Measurements from ENCODE around the gene SYT10. TPM values are rescaled to one million over a fixed set of nuclear protein-coding genes. Genes with fewer than 3 reads are reported as not detected.

SYT10 gene
- total RNA-seq, 1 experiment from 2014 or later = 0.70 TPM

GRCh38 chr12:33427071-33427470, 12.5 kb downstream of the SYT10 start:
- no peaks in the 10 kb centered on the region for H3K36me3 Mint-ChIP-seq (ENCODE audit: insufficient read depth in 1 of 3, low read depth in 3 of 3)
- no peak overlapping the region for H3K27ac ChIP-seq (ENCODE audit: insufficient read length, low read depth, low read length)
- TF ChIP-seq, protein P1, sequence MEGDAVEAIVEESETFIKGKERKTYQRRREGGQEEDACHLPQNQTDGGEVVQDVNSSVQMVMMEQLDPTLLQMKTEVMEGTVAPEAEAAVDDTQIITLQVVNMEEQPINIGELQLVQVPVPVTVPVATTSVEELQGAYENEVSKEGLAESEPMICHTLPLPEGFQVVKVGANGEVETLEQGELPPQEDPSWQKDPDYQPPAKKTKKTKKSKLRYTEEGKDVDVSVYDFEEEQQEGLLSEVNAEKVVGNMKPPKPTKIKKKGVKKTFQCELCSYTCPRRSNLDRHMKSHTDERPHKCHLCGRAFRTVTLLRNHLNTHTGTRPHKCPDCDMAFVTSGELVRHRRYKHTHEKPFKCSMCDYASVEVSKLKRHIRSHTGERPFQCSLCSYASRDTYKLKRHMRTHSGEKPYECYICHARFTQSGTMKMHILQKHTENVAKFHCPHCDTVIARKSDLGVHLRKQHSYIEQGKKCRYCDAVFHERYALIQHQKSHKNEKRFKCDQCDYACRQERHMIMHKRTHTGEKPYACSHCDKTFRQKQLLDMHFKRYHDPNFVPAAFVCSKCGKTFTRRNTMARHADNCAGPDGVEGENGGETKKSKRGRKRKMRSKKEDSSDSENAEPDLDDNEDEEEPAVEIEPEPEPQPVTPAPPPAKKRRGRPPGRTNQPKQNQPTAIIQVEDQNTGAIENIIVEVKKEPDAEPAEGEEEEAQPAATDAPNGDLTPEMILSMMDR (conservative IDR thresholded peaks at IDR 0.05) = peak; percentile 77
- H3K23ac ChIP-seq (ENCODE audit: insufficient read length, low read depth, low read length) = no peak overlapping the region
- H3K18ac ChIP-seq (ENCODE audit: insufficient read length, low read depth, low read length) = no peak overlapping the region
- H4K20me1 ChIP-seq (ENCODE audit: control insufficient read depth, insufficient read depth, insufficient read length) = no peaks in the 10 kb centered on the region
- H2BK20ac ChIP-seq (ENCODE audit: low read depth, low read length, poor library complexity, severe bottlenecking) = no peak overlapping the region
- no peaks in the 10 kb centered on the region for H3K4me1 ChIP-seq (ENCODE audit: insufficient read depth, low read length)
- WGBS (ENCODE audit: extremely low coverage, insufficient read length, low lambda C conversion rate) = no CpG with 5 or more reads among the region's 2 CpGs
- no peak overlapping the region for H4K5ac ChIP-seq (ENCODE audit: insufficient read length, low read depth, low read length)
- no peak overlapping the region for H3K4ac ChIP-seq (ENCODE audit: low read depth, low read length)
- H3K23me2 ChIP-seq (ENCODE audit: insufficient read length, low read depth, low read length, poor library complexity, severe bottlenecking) = no peaks in the 10 kb centered on the region
- H2AFZ ChIP-seq (ENCODE audit: low read length) = no peak overlapping the region
- H3K9me3 ChIP-seq (ENCODE audit: control insufficient read depth, low read depth, low read length) = no peaks in the 10 kb centered on the region
- no peak overlapping the region for H3K4me2 ChIP-seq (ENCODE audit: insufficient read depth, insufficient read length, low read length)
- no peaks in the 10 kb centered on the region for H3K9me3 Mint-ChIP-seq
- no peak overlapping the region for H2BK5ac ChIP-seq (ENCODE audit: insufficient read length, low read length)
- H3K14ac ChIP-seq (ENCODE audit: insufficient read depth, low read length) = no peak overlapping the region
- no peaks in the 10 kb centered on the region for H3K27me3 Mint-ChIP-seq (ENCODE audit: low read depth)
- no peak overlapping the region for H2BK15ac ChIP-seq (ENCODE audit: low read depth, low read length)
- no peak overlapping the region for H4K8ac ChIP-seq (replicated peaks; ENCODE audit: insufficient read length, low read depth, low read length)
- no peak overlapping the region for H3K27ac Mint-ChIP-seq
- H3T11ph ChIP-seq (ENCODE audit: low read length) = no peak overlapping the region
- H3K79me1 ChIP-seq (ENCODE audit: insufficient read depth, low read depth, low read length, poor library complexity, severe bottlenecking) = no peaks in the 10 kb centered on the region
- no peak overlapping the region for H4K91ac ChIP-seq (ENCODE audit: insufficient read length, low read depth, low read length)
- H2AK5ac ChIP-seq (ENCODE audit: insufficient read length, low read length) = no peak overlapping the region
- no peak overlapping the region for H3K56ac ChIP-seq (ENCODE audit: insufficient read length, low read depth, low read length)
- no peaks in the 10 kb centered on the region for H3K79me2 ChIP-seq (ENCODE audit: insufficient read depth, low read length)
- H2BK120ac ChIP-seq (ENCODE audit: low read depth, low read length, poor library complexity, severe bottlenecking) = no peak overlapping the region
- H3K4me3 Mint-ChIP-seq = no peak overlapping the region
- no peak overlapping the region for H3K9ac ChIP-seq (ENCODE audit: extremely low read depth, insufficient read length, low read length)
- H3K27me3 ChIP-seq (ENCODE audit: insufficient read depth, low read length) = no peaks in the 10 kb centered on the region
- H2BK12ac ChIP-seq (ENCODE audit: insufficient read length, low read depth, low read length) = no peak overlapping the region
- DNase-seq = peak; percentile 52
- H3K4me1 Mint-ChIP-seq = no peaks in the 10 kb centered on the region
